ENCODE measurements around the gene PPP1R13B.

DNA sequence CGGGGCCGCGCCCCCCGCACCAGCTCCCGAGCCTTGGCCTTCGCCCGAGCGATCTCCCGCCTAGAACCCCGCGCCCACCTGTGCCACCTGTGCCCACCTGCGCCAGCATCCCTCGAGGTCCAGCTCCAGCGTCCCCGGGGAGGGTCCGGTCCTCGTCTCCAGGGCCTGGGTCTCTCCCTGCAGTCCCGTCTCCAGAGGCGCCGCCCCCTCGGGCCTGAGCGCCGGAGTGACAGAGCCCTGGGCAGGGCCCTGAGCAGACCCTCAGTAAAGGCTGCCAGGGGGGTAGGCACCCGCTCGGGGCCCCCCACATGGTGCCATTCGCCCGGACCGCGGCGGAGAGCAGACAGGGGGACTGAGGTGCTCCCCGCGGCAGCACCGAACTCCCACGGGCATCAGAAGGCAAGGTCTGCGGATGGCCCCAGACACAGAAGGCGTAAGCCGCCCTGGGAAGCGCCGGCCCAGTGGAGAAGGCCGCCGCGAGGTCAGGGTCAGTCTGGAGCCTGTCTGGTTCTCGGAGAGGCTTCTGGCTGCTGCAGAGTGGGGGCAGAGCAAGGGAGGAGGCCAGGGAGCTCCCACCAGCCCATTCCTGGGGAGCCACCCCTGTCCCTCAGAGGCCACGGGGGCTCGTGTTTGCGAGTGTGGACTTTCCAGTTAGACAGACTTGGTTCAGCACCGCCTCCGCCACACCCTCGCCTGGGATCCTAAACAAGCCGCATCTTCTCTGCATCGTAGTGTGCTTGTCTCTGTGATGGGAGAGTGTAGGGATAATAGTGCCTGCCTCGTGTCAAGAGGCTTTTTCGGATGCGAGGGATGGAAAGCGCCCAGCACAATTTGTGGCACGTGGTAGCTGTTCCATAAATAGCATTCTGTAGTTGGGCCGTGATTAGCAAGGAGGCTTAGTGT, 1.1 kb upstream of the PPP1R13B start:
- TF ChIP-seq, protein P1, sequence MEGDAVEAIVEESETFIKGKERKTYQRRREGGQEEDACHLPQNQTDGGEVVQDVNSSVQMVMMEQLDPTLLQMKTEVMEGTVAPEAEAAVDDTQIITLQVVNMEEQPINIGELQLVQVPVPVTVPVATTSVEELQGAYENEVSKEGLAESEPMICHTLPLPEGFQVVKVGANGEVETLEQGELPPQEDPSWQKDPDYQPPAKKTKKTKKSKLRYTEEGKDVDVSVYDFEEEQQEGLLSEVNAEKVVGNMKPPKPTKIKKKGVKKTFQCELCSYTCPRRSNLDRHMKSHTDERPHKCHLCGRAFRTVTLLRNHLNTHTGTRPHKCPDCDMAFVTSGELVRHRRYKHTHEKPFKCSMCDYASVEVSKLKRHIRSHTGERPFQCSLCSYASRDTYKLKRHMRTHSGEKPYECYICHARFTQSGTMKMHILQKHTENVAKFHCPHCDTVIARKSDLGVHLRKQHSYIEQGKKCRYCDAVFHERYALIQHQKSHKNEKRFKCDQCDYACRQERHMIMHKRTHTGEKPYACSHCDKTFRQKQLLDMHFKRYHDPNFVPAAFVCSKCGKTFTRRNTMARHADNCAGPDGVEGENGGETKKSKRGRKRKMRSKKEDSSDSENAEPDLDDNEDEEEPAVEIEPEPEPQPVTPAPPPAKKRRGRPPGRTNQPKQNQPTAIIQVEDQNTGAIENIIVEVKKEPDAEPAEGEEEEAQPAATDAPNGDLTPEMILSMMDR (IDR thresholded peaks at IDR 0.05), result no peak
- TF ChIP-seq POLR2A (IDR thresholded peaks at IDR 0.05), result no peak

Measured in breast epithelium (tissue), 3 donors.